NCI-H146 (cell line): ENCODE data around the gene IRS2.
"Not testable (repeated sequence)": the region's sequence is repeated elsewhere in the genome, so short reads cannot be mapped to it uniquely, and the experiment has no call there.

ENCODE experiments used
- DNase-seq: peaks from one replicate; lab custom pipeline; 2025; lab: John Stamatoyannopoulos, UW

Gene IRS2, protein sequence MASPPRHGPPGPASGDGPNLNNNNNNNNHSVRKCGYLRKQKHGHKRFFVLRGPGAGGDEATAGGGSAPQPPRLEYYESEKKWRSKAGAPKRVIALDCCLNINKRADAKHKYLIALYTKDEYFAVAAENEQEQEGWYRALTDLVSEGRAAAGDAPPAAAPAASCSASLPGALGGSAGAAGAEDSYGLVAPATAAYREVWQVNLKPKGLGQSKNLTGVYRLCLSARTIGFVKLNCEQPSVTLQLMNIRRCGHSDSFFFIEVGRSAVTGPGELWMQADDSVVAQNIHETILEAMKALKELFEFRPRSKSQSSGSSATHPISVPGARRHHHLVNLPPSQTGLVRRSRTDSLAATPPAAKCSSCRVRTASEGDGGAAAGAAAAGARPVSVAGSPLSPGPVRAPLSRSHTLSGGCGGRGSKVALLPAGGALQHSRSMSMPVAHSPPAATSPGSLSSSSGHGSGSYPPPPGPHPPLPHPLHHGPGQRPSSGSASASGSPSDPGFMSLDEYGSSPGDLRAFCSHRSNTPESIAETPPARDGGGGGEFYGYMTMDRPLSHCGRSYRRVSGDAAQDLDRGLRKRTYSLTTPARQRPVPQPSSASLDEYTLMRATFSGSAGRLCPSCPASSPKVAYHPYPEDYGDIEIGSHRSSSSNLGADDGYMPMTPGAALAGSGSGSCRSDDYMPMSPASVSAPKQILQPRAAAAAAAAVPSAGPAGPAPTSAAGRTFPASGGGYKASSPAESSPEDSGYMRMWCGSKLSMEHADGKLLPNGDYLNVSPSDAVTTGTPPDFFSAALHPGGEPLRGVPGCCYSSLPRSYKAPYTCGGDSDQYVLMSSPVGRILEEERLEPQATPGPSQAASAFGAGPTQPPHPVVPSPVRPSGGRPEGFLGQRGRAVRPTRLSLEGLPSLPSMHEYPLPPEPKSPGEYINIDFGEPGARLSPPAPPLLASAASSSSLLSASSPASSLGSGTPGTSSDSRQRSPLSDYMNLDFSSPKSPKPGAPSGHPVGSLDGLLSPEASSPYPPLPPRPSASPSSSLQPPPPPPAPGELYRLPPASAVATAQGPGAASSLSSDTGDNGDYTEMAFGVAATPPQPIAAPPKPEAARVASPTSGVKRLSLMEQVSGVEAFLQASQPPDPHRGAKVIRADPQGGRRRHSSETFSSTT (N-terminal part only)

DNA sequence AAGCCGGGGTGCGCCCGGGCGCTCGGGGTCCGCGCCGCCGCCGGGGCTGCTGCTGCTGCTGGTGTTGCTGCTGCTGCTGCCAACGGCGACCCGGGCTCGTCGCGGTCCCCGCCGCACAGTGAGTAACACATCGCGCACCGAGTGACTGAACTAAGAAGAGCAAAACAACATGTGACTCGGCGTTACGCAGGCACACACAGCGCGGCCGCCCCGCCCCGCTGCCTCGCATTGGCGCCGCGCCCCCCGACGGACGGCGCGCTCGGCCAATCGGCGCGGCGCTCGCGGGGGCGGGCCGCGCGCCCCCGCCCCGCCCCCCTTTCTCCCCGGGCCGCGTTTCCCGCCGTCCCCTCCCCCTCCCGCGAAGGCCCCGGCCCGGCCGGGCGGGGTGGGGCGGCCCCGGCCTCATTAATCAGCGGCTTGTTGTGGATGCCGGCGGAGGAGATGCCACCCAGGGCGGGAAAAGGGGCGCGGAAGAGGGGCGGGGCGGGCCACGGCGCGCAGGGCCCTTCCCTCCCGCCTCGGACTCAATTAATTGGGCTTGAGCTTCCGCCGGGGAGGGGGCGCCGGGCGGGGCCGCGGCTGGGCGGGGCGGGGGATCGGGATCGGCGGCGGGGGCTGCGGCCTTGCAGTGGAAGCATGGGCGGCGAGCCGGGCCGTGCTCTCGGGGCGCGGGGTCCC, at the start of gene IRS2:
Gene IRS2 (minus strand): TSS at position 127 of the 678 bp plus-strand sequence. CDS start 530 bp downstream, outside the sequence.
- DNase-seq, result peak; percentile 99

DNA sequence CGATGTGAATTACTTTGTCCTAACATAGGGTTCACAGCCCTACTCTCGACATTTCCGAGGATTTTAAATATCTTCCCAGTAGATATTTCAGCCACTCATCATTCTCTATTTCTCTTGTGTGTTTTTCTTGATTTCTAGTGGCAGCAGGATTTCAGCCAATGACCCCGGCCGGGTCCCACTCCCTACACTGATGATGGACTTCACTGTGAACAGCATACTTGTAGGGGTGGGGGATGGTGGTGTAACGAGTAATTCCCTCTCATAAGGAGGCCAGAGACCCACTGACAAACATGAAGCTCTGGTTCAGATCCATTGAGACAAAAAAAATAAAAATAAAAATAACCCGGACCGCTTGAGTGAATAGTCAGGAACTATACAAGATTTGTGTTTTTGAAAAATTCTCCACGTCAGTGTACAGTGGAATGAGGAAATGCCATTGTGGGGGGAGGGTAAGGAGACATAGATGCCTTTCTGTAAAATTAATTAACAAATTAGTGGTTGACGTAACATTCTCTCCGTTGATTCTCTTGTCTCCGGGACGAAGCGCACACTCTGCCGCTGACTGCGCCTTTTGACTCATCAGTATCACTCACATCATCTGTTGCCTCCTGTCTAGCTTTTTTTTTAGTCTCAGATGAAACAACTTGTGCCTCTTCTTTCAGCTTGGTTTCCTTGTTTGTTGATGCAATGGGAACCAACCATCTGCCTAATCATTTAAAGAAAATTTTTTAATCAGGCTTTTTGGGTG, 48.8 kb upstream of the IRS2 start:
- no peak for DNase-seq

DNA sequence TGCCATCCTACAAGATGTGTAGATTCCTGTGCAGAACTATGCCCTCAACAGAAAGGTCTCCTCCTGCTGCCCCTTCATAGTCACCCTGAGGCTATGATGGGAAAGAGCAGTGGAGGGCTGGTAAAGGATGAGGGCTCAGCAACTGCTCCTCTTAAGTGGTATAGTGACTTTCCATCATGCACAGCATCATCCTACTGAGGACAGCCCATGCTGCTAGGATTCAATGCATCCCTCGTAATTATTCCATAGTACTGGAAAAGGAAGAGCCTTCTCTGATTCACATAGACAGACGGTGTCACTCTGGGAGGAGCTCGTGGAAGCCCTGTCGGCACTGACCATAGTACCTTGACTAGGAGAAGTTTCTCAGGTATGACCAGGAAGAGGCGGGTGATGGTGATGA, 47.6 kb upstream of the IRS2 start:
- DNase-seq, result no peak

DNA sequence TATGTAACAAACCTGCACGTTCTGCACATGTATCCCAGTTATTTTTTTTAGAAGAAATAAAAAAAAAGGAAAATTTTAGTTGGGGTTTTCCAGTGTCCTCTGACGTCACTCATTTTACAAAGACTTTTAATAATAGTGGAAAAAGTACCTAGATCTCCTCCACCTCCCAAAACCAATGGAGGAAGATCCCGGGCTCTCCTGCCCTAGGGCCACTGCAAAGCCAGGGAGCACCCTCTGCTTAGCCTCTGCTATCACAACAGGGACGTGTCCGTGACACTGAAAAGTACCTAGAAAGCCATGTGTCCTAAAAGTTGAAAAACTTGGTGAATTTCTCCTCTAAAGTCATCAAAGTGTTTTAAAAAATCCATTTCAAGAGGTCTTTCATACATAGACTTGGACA, 46.7 kb upstream of the IRS2 start:
- DNase-seq, result no peak

DNA sequence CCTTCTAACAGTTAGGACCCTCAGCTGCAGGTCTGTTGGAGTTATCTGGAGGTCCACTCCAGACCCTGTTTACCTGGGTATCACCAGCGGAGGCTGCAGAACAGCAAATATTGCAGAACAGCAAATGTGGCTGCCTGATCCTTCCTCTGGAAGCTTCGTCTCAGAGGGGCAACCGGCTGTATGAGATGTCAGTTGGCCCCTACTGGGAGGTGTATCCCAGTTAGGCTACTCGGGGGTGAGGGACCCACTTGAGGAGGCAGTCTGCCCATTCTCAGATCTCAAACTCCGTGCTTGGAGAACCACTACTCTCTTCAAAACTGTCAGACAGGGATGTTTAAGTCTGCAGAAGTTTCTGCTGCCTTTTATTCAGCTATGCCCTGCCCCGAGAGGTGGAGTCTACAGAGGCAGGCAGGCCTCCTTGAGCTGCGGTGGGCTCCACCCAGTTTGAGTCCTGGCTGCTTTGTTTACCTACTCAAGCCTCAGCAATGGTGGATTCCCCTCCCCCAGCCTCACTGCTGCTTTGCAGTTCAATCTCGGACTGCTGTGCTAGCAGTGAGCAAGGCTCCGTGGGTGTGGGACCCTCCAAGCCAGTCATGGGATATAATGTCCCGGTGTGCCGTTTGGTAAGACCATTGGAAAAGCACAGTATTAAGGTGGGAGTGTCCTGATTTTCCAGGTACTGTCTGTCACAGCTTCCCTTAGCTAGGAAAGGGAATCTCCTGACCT, 42.4 kb upstream of the IRS2 start:
- DNase-seq, result not testable (repeated sequence)

DNA sequence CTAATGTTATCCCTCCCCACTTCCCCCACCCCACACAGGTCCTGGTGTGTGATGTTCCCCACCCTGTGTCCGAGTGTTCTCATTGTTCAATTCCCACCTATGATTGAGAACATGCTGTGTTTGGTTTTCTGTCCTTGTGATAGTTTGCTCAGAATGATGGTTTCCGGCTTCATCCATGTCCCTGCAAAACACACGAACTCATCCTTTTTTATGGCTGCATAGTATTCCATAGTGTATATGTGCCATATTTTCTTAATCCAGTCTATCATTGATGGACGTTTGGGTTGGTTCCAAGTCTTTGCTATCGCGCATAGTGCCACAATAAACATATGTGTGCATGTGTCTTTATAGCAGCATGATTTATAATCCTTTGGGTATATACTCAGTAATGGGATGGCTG, 36.8 kb upstream of the IRS2 start:
- DNase-seq, result not testable (repeated sequence)

DNA sequence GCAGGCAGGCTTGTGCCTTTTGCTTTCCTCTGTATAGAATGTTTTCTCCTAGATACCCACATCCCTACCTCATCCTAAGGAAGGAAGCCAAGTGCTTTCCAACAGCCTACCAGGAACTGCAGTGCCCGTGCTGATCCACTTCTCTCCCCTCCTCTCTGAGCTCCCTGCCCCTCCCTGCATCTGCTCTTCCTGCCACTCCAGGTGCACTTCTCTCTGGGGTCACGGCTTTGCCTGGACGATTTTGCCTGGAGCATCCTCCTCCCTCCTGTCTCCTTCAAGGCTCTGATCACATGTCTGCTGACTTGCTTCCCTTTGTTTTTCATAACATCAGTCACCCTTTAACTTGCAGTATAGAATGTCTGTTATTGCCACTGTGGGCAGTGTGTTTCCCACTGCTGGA, 34.7 kb upstream of the IRS2 start:
- peak; percentile 52 for DNase-seq

DNA sequence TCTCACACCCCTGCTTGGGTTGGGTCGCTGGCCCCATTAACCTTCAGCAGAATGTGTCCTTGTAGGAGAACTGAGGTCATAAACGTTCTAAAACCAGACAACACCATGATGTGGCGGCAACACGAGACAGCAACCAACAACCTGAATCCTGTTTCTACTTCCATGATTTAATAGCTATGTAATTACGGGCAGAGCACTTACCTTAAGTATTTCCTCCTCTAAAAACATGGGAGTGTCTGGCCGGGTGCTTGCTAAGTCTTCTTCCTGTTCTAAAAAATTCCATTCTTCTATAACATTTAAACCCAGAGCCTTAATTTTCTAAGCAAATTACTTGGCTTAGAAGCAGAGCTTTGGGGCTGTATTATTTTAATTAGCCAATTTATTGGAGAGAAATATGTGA, 33.5 kb upstream of the IRS2 start:
- DNase-seq, result no peak

DNA sequence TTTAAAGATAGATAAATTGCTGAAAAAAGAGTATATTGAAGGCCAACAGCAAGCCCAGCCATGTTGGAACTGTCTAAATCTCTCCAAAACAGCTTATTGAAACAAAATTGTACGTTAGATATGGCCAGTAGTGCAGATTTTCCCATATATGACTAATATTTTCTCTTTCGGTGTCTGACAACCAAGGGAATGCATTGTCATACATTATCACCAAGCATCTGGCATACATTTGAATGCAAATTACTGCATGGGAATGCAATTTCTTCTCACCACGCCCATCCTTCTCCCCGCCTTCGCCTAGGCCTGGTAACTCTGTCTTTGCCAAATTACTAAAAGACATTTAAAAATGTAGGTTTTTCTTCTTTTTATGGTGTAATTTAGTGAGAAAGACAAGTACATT, 32.5 kb upstream of the IRS2 start:
- DNase-seq, result no peak

DNA sequence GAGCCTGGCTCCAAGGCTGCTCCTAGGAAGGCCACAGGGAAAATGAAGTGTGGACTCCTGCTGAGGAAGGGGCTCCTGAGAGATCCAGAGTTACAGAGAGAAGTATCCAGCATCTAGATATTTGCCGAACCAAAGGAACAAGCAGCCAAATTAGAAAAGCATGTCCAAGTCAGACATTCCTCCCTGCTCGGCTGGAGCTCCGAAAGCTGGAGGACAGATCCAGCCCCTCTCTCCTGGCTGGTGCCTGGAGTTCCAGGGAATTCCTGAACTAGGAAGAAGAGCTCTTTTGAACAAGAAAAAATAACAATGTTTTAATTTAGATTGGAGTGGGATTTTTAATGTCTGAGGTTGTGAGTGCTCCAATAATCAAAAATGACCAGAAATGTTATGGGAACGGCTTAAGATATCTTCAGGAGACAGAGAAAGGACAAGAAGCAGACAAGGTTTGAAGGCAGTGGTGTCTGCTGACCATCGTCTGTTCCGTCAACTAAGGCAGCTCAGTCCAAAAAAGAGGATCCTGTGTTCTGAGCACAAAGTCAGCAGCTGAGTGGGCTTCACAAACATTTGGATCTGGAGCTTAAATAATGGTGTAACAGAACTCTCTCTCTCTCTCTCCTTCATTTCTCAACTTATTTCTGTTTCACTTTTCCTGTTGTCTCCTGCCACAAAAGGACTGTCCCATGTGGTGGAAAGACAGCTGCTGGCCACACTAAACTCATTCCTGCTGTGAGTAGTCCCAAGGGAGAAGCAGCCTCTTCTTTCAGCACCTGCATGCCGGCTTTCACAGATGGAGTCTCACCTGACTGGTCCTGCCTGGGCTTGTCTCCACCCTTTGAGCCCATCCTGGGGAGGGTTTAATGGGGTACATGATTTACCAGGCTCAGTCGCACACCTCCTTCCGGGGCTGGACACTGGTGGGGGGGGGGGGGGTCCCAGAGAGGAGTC, 31.5 kb upstream of the IRS2 start:
- DNase-seq, result peak; percentile 91

DNA sequence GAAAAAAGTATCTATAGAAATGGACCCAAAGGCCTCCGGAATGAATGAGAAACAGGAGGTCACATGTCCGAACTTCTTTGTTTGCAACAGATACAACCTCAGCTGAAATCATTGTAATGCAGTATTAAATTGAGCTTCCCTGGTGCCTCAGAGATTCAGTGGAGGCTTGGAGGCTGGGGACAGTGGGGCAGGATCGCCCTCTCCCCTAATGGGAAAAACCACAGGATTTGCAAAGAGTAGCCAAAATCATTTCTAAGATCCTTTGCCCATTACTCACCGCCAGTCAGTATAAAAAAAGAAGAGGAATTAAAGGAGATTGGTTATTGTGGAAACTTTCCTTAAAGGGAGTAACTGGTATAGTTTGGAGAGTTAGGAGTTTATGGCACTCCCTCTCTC, 30.4 kb upstream of the IRS2 start:
- DNase-seq, result no peak

DNA sequence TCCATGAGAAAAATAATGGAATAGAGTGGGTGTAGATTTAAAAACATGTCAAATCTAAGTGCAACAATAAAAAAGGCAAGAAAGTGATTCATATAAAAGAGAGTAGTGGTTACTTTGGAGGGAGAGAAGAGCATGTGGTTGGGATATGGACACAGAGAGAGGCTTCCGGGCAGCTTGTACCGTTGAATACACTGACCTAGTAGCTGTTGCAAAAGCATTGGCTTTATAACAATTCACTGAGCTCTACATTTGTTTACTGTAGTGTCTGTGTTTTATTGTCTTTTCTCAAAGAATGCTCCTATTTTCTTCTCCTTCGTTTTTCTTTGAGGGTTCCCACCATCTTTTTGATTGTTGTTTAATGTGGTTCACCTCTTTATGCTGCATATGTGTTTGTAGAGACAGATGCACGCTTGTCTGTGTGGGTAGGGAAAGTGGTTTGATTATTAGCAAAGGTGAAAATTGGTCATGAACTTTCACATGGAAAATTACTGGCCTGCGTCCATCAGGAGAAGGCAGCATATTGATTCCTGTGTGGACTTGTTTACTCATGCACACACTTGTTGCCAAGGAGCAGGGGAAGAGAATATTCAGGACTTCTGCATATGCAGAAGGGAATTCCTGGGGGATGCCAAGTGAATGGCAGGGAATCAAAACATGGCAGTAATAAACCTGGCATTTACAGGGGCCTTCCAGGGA, 29.9 kb upstream of the IRS2 start:
- DNase-seq, result peak; percentile 72

DNA sequence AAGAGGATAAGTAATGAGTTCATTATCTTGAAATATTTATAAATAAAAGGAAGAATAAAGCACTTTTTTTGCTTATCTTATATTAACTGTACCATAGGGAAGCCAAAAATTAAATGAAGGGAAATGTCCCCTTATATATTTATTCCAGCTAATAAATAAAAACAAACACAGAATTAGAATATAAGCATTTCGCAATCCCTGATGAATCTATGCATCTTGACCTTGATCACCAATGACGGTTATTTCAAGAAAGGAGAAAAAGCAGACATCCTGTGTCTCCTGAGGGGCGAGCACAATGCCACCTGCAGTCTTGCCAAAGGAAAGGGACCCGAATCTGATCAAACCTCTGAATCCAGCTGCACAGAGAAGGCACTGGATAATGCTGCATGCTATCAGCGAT, 29.3 kb upstream of the IRS2 start:
- DNase-seq, result no peak

DNA sequence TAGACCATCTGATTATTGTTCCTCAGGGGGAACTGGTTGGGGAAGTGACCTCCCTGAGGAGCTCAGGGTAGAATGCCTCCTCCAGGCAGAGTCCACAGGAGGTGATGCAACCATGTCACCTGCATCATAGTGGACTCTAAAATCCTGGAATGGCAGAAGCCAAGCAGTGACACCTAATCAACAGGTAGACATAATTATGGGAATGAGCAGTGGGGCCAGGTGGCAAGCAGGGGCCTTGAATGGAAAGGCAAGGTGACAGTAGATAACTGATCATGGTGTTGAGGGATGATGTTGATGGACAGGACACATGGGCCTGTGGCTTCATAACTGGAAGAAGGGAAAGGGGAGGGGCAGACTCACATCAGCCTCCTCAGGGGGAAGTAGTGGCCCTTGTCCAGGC, 27.3 kb upstream of the IRS2 start:
- DNase-seq, result peak; percentile 48

DNA sequence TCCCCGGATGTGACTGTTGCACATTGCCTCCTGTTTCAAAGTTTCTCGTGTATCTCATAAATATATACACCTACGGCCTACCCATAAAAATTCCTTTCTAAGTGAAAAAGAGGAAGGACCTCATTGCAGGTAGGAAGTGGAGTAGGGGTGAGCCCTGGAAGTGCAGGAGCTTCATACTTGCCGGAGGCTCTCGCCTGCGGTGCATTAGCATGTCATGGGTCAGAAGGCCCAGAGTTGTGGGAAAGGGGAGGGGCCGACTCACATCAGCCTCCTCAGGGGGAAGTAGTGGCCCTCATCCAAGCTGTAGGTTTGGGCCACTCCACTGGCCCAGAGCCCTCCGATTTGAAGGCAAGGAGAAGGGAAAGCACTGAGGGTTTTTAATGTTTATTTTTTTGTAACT, 26.0 kb upstream of the IRS2 start:
- no peak for DNase-seq

DNA sequence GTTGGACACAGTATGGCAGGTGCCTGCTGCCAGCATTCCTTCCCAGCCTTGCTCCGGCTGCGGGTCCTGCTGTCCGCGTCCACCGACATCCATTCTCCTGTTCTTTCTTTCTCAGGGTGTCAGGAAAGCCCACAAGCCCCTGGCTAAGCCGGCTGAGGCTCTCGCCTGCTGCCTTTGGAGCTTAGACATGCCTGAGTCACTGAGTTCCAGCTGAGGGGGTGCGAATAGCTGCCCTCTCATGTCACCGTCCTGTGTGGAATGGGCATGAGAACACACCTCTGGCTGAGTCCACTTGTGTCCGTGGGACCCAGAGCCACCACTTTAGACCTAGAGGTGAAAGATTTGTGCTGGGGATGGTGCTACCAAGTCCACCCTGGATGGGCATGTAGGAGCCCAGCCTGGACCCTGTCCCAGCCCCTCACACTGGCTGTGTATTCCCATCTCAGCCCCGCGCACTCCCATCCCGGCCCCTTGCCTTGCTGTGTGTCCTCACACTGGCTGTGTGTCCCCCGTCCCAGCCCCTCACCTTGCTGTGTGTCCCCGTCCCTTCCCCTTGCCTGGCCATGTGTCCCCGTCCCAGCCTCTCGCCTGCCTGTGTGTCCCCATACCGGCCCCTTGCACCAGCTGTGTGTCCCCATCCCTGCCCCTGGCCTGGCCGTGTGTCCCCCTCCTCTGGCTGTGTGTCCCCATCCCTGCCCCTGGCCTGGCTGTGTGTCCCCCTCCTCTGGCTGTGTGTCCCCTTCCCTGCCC, 24.6 kb upstream of the IRS2 start:
- DNase-seq, result no peak

DNA sequence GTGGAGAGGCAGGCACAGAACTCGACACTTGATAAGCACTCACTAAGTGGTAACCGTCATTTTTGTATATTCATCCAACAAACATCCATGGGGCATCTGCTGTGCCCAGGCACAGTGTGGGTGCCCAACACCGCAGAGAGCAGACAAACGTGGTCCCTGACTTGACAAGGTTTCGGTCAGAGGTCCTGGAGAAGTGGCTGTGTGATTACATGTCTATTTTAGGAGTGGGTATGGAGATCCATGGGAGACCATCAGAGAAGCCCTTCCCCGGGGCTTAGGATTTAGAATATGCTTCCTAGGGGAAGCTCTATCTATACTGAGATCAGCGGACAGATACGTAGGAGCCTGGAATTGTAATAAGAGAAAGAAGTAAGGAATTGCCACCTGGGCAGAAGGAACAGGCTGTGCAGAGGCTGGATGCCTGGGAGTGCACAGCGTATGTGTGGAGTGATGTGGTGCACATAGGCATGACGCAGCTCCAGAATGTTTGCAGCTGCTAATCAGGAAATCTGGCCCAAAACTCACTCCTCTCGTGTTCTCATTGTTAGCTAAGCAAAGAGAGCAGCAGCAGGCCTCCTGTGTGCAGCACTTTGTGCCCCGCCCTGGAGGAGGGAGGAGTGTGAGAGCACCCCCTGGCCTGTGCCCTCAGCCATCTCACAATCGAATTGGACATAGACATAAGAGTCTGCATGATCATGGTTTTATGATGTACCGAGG, 23.0 kb upstream of the IRS2 start:
- DNase-seq, result peak; percentile 56
